ENCODE data around the gene TSPAN9. TPM values are rescaled to one million over a fixed set of nuclear protein-coding genes. Genes with fewer than 3 reads are reported as not detected.

Gene TSPAN9
- total RNA-seq, 2 donors from 2014 or later = 41.9 to 50.0 TPM

DNA sequence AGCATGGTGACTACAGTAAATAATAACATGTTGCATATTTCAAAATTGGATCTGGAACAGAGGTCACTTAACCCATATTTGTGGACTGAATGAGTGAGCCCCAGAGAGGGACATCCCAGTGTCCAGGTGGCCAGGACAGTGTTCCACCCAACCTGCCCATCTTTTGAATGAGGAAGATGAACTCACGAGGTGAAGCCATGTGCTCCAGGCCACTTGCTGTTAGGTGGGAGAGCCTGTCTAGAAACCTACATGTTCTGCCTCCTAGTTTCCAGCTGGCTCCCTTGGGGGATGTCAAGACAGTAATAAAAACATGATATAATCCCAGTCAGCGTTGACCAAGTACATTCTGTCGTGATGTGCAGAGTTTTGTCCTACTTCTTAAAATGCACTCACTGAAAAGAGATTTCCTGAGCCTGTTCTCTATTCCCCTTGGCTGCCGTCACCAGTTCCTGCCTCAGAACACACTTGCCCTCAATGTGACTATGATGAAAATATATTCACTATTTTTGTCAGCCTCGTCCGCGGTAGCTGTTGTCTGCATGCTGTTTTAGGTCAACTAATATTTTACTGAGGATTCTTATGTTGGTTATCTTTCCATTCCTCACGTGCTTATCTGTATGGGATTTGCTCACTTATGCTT is 25.7 kb downstream of the TSPAN9 start:
- intact Hi-C loops (cut with DNase I) = no loop called here
- Histone ChIP-seq H3K27me3 (replicated peaks; ENCODE audit: insufficient read depth) (no peaks in the 10 kb centered on the region), H3K4me3 (no peak overlapping the region), H3K4me1 (replicated peaks) (no peaks in the 10 kb centered on the region), H3K27ac (no peak overlapping the region), H3K36me3 (no peaks in the 10 kb centered on the region), H3K9me3 (no peaks in the 10 kb centered on the region)
- TF ChIP-seq POLR2AphosphoS5 (IDR thresholded peaks at IDR 0.05) = no peak
- TF ChIP-seq, protein P1, sequence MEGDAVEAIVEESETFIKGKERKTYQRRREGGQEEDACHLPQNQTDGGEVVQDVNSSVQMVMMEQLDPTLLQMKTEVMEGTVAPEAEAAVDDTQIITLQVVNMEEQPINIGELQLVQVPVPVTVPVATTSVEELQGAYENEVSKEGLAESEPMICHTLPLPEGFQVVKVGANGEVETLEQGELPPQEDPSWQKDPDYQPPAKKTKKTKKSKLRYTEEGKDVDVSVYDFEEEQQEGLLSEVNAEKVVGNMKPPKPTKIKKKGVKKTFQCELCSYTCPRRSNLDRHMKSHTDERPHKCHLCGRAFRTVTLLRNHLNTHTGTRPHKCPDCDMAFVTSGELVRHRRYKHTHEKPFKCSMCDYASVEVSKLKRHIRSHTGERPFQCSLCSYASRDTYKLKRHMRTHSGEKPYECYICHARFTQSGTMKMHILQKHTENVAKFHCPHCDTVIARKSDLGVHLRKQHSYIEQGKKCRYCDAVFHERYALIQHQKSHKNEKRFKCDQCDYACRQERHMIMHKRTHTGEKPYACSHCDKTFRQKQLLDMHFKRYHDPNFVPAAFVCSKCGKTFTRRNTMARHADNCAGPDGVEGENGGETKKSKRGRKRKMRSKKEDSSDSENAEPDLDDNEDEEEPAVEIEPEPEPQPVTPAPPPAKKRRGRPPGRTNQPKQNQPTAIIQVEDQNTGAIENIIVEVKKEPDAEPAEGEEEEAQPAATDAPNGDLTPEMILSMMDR (IDR thresholded peaks at IDR 0.05) = no peak
- TF ChIP-seq POLR2A (IDR thresholded peaks at IDR 0.05) = no peak
- 72% methylated on average over 8 of the region's 8 CpGs for WGBS
- no peak for DNase-seq (ENCODE audit: low spot score)

DNA sequence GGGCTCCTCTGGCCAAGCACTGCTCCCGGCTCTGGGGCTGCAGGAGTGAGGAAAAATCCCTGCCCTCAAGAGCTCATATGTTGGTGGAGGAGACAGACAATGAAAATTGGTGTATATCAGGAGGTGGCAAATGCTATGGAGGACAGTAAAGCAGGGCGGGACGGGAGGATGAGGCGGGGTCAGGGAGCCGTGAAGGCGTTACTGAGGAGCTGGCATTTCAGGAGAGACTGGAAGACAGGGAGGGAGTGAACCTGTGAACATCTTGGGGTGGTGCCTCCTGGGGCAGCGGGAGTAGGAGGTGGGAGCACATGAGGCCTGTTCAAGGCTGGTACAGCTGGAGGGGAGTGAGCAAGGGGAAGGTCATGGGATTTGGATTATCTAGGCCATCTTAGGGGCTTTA is 26.6 kb downstream of the TSPAN9 start:
- H3K4me1 ChIP-seq (replicated peaks) = no peaks in the 10 kb centered on the region

DNA sequence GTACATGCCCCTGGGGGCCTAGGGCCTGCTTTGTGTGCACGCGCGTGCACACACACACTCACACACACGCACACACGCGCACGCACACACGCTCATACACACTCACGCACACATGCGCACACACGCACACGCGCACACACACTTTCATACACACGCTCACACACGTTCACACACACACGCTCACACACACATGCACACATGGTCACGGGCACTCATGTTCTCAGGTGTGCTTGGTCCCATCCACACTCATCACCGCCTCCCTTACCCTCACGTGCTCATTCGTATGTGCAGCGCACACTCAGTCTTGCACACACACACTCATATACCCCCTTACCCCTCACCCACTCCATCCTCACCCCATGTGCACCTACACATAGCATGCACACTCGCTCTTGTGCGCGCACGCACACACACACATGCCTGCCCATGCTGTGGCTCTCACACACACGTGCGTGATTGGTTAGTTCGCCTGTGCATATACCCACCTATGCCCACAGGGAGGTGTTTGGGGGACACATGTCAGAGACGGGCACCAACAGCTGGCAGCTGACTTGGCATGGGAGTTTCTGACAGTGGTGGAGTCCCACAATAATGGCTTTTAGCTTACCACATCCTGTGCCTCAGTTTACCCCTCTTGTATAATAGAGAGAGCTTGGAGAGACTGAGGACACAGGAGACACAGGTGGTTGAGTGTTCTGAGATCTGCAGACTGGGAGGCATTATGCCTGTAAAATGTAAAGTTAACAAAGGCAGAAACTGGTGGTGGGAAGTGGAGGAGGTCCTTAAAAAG is 28.7 kb downstream of the TSPAN9 start:
- Histone ChIP-seq H3K9me3 (no peaks in the 10 kb centered on the region), H3K36me3 (no peaks in the 10 kb centered on the region), H3K4me3 (no peak overlapping the region), H3K4me1 (replicated peaks) (no peaks in the 10 kb centered on the region), H3K27ac (no peak overlapping the region), H3K27me3 (replicated peaks; ENCODE audit: insufficient read depth) (no peaks in the 10 kb centered on the region)
- TF ChIP-seq POLR2A (IDR thresholded peaks at IDR 0.05) (no peak), POLR2AphosphoS5 (IDR thresholded peaks at IDR 0.05) (no peak)
- TF ChIP-seq, protein P1 (IDR thresholded peaks at IDR 0.05) = no peak
- WGBS = 91% methylated on average over 29 of the region's 29 CpGs
- intact Hi-C loops (cut with DNase I) = no loop called here
- DNase-seq (ENCODE audit: low spot score) = no peak

More for the DNA sequence above, 26.6 kb downstream of the TSPAN9 start:
- WGBS = 88% methylated on average over 7 of the region's 7 CpGs
- Histone ChIP-seq H3K36me3 (no peaks in the 10 kb centered on the region), H3K27ac (no peak overlapping the region), H3K27me3 (replicated peaks; ENCODE audit: insufficient read depth) (no peaks in the 10 kb centered on the region), H3K4me3 (no peak overlapping the region), H3K9me3 (no peaks in the 10 kb centered on the region)
- DNase-seq (ENCODE audit: low spot score) = no peak
- TF ChIP-seq, protein P1 (IDR thresholded peaks at IDR 0.05) = no peak
- TF ChIP-seq POLR2AphosphoS5 (IDR thresholded peaks at IDR 0.05) (no peak), POLR2A (IDR thresholded peaks at IDR 0.05) (no peak)
- intact Hi-C loops (cut with DNase I) = no loop called here

DNA sequence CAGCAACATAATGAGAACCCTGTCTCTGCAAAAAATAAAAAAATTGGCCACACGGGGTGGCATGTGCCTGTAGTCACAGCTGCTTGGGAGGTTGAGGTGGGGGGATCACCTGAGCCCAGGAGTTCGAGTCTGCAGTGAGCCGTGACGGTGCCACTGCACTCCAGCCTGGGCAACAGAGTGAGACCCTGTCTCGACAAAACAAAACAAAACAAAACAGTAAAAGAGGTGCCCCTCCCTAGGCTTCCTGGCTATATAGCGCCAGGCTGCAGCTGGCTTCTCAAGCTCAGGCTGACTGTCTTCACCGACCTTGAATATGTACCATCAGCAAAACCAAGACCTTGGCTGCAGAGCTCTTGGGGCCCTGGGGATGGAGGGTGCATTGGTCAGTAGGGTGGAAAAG is 29.4 kb downstream of the TSPAN9 start:
- Histone ChIP-seq H3K36me3 (no peaks in the 10 kb centered on the region), H3K4me1 (replicated peaks) (no peaks in the 10 kb centered on the region), H3K27me3 (replicated peaks; ENCODE audit: insufficient read depth) (no peaks in the 10 kb centered on the region), H3K4me3 (no peak overlapping the region), H3K9me3 (no peaks in the 10 kb centered on the region), H3K27ac (no peak overlapping the region)
- intact Hi-C loops (cut with DNase I) = no loop called here
- TF ChIP-seq, protein P1 (IDR thresholded peaks at IDR 0.05) = no peak
- TF ChIP-seq POLR2A (IDR thresholded peaks at IDR 0.05) = no peak
- TF ChIP-seq POLR2AphosphoS5 (IDR thresholded peaks at IDR 0.05) = no peak
- 77% methylated on average over 7 of the region's 7 CpGs for WGBS
- no peak for DNase-seq (ENCODE audit: low spot score)
